RWPE2 (cell line): Measurements from ENCODE around the gene PALD1.

ENCODE experiments used
- ATAC-seq: fragments of 200-7000 bp; cut with Tn5 transposase; 3 replicates; pipeline ENCODE4 v1.9.1; 2021; ENCODE audit warnings: low read depth
- DNase-seq: peaks from one replicate; pipeline ENCODE4 v3.0.0-alpha.2; 2020; ENCODE audit warnings: low spot score
- H3K27ac ChIP-seq: fragments of 450-650 bp; 2 replicates; pipeline ENCODE4 v1.5.1; 2017; ENCODE audit warnings: mild to moderate bottlenecking; ENCODE audit not compliant: poor library complexity, severe bottlenecking
- H3K27me3 ChIP-seq: fragments of 250-450 bp; sonication (Bioruptor Pico); 2 replicates; pipeline ENCODE4 v1.5.1; 2021; ENCODE audit warnings: mild to moderate bottlenecking, moderate library complexity; ENCODE audit not compliant: insufficient read depth, poor library complexity, severe bottlenecking
- H3K36me3 ChIP-seq: fragments of 250-450 bp; sonication (Bioruptor Pico); 2 replicates; pipeline ENCODE4 v1.5.1; 2020; ENCODE audit warnings: low read depth, mild to moderate bottlenecking, moderate library complexity
- H3K4me1 ChIP-seq: fragments of 250-450 bp; sonication (Bioruptor Pico); 2 replicates; pipeline ENCODE4 v1.5.1; 2021; ENCODE audit warnings: mild to moderate bottlenecking, moderate library complexity; ENCODE audit not compliant: insufficient read depth, poor library complexity, severe bottlenecking
- H3K4me3 ChIP-seq: fragments of 250-450 bp; sonication (Bioruptor Pico); 2 replicates; pipeline ENCODE4 v1.5.1; 2021; ENCODE audit warnings: mild to moderate bottlenecking, moderate library complexity; ENCODE audit not compliant: severe bottlenecking
- H3K9me3 ChIP-seq: fragments of 250-450 bp; sonication (Bioruptor Pico); 2 replicates; pipeline ENCODE4 v1.5.1; 2021; ENCODE audit warnings: mild to moderate bottlenecking, moderate library complexity; ENCODE audit not compliant: severe bottlenecking
- CTCF ChIP-seq: fragments of 450-650 bp; IDR thresholded peaks from one replicate; pipeline ENCODE4 v1.5.1; 2017; ENCODE audit warnings: mild to moderate bottlenecking, moderate library complexity; ENCODE audit not compliant: poor library complexity, severe bottlenecking

The PALD1 gene

GRCh38 chr10:70441161-70441894 lies 37.2 kb upstream of the PALD1 start, which contains the start of gene NODAL:
Gene NODAL, minus strand, starts transcription at chr10:70441681. Its CDS starts 14 bp downstream, at chr10:70441667.
- ATAC-seq (no peak; the same call in 2 of the 3 replicates), DNase-seq (no peak)
- Histone ChIP-seq H3K27me3 (peaks cover 31% of the 10 kb centered on the region), H3K4me1 (no peaks in the 10 kb centered on the region), H3K4me3 (no peak within 1 kb of the TSS), H3K27ac (no peak within 1 kb of the TSS), H3K36me3 (no peaks in the 10 kb centered on the region), H3K9me3 (no peaks in the 10 kb centered on the region)
- TF ChIP-seq CTCF = no peak

GRCh38 chr10:70441895-70442309 lies 36.7 kb upstream of the PALD1 start:
- H3K4me3 ChIP-seq = no peak overlapping the region
- peak; percentile 34; the same call in 1 of the 3 replicates for ATAC-seq
- no peak for DNase-seq
- peaks cover 31% of the 10 kb centered on the region for H3K27me3 ChIP-seq
- TF ChIP-seq CTCF = no peak
- H3K9me3 ChIP-seq = no peaks in the 10 kb centered on the region
- H3K27ac ChIP-seq = no peak overlapping the region
- no peaks in the 10 kb centered on the region for H3K4me1 ChIP-seq
- no peaks in the 10 kb centered on the region for H3K36me3 ChIP-seq

- H3K27ac ChIP-seq = no peak overlapping the region
- DNase-seq = no peak
- no peaks in the 10 kb centered on the region for H3K36me3 ChIP-seq
- no peaks in the 10 kb centered on the region for H3K4me1 ChIP-seq
- no peak for TF ChIP-seq CTCF
- ATAC-seq = peak; percentile 35; the same call in 2 of the 3 replicates
- H3K4me3 ChIP-seq = no peak overlapping the region
- peaks cover 31% of the 10 kb centered on the region for H3K27me3 ChIP-seq
- H3K9me3 ChIP-seq = no peaks in the 10 kb centered on the region
Measured at GRCh38 chr10:70442332-70442988, 36.1 kb upstream of the PALD1 start.

GRCh38 chr10:70444744-70445143 lies 33.8 kb upstream of the PALD1 start:
- H3K27me3 ChIP-seq = peaks cover 28% of the 10 kb centered on the region
- no peaks in the 10 kb centered on the region for H3K9me3 ChIP-seq
- TF ChIP-seq CTCF = no peak
- no peak for ATAC-seq
- H3K36me3 ChIP-seq = no peaks in the 10 kb centered on the region
- no peak for DNase-seq
- H3K27ac ChIP-seq = no peak overlapping the region
- no peaks in the 10 kb centered on the region for H3K4me1 ChIP-seq
- no peak overlapping the region for H3K4me3 ChIP-seq
